Trophoblast cell (in vitro differentiated cells and primary cell): ENCODE measurements around the gene LRRC74A.

Experiments used
- DNase-seq, 2 donors: peaks; one replicate each; pipeline ENCODE4 v3.0.0-alpha.2; 2016
- H2AFZ ChIP-seq: 2 replicates; pipeline ENCODE4 v1.6.1; 2013; ENCODE audit warnings: low read length, moderate library complexity, mild to moderate bottlenecking; ENCODE audit not compliant: insufficient read depth, poor library complexity
- H2AK5ac ChIP-seq: 2 replicates; pipeline ENCODE4 v1.6.1; 2013; ENCODE audit warnings: mild to moderate bottlenecking, low read length
- H2BK120ac ChIP-seq: 2 replicates; pipeline ENCODE4 v1.6.1; 2013; ENCODE audit warnings: low read length, mild to moderate bottlenecking, moderate library complexity; ENCODE audit not compliant: insufficient read depth, poor library complexity
- H2BK12ac ChIP-seq: 2 replicates; pipeline ENCODE4 v1.6.1; 2013; ENCODE audit warnings: mild to moderate bottlenecking, low read length, moderate library complexity
- H2BK5ac ChIP-seq: 2 replicates; pipeline ENCODE4 v1.6.1; 2013; ENCODE audit warnings: low read length, low read depth, moderate library complexity, mild to moderate bottlenecking; ENCODE audit not compliant: poor library complexity
- H3K14ac ChIP-seq: 2 replicates; pipeline ENCODE4 v1.6.1; 2013; ENCODE audit warnings: mild to moderate bottlenecking, low read length
- H3K18ac ChIP-seq: 2 replicates; pipeline ENCODE4 v1.6.1; 2013; ENCODE audit warnings: mild to moderate bottlenecking, low read length
- H3K23ac ChIP-seq: 2 replicates; pipeline ENCODE4 v1.6.1; 2013; ENCODE audit warnings: low read length
- H3K27ac ChIP-seq: 2 replicates; pipeline ENCODE4 v1.5.1; 2013; ENCODE audit warnings: low read depth, mild to moderate bottlenecking, inconsistent platforms, low read length, moderate library complexity
- H3K27me3 ChIP-seq: 2 replicates; pipeline ENCODE4 v1.6.1; 2013; ENCODE audit warnings: inconsistent platforms, mild to moderate bottlenecking, low read length, moderate library complexity; ENCODE audit not compliant: insufficient read depth
- H3K36me3 ChIP-seq, 2 experiments: 1 replicate in 1 of 2; 2 replicates in 1 of 2; pipeline ENCODE4 v1.6.1; 2013; ENCODE audit warnings: low read length in 2 of 2, mild to moderate bottlenecking in 2 of 2, moderate library complexity in 1 of 2; ENCODE audit not compliant: insufficient read depth in 2 of 2, control insufficient read depth in 1 of 2
- H3K4ac ChIP-seq: 2 replicates; pipeline ENCODE4 v1.6.1; 2013; ENCODE audit warnings: low read depth, mild to moderate bottlenecking, low read length, moderate library complexity
- H3K4me1 ChIP-seq, 2 experiments: 1 replicate in 1 of 2; 2 replicates in 1 of 2; pipeline ENCODE4 v1.6.1; 2013; ENCODE audit warnings: low read length in 2 of 2, mild to moderate bottlenecking in 2 of 2, moderate library complexity in 1 of 2; ENCODE audit not compliant: insufficient read depth in 2 of 2, control insufficient read depth in 1 of 2
- H3K4me2 ChIP-seq: 2 replicates; pipeline ENCODE4 v1.6.1; 2013; ENCODE audit warnings: inconsistent platforms, mild to moderate bottlenecking, low read length, moderate library complexity
- H3K4me3 ChIP-seq: 2 replicates; pipeline ENCODE4 v1.5.1; 2013; ENCODE audit warnings: mild to moderate bottlenecking, low read depth, low read length, inconsistent platforms
- H3K79me1 ChIP-seq: one replicate; pipeline ENCODE4 v1.6.1; 2013; ENCODE audit warnings: low read length
- H3K79me2 ChIP-seq: 2 replicates; pipeline ENCODE4 v1.6.1; 2013; ENCODE audit warnings: low read length, mild to moderate bottlenecking; ENCODE audit not compliant: control insufficient read depth, insufficient read depth, poor library complexity
- H3K9ac ChIP-seq: 2 replicates; pipeline ENCODE4 v1.6.1; 2013; ENCODE audit warnings: mild to moderate bottlenecking, low read length
- H3K9me3 ChIP-seq: 2 replicates; pipeline ENCODE4 v1.6.1; 2013; ENCODE audit warnings: low read depth, mild to moderate bottlenecking, control low read depth, inconsistent platforms, low read length; ENCODE audit not compliant: insufficient read depth
- H4K12ac ChIP-seq: 2 replicates; pipeline ENCODE4 v1.6.1; 2013; ENCODE audit warnings: low read depth, mild to moderate bottlenecking, low read length, moderate library complexity
- H4K8ac ChIP-seq: 2 replicates; pipeline ENCODE4 v1.6.1; 2013; ENCODE audit warnings: low read depth, mild to moderate bottlenecking, low read length, moderate library complexity
- H4K91ac ChIP-seq: one replicate; pipeline ENCODE4 v1.6.1; 2013; ENCODE audit warnings: low read depth, mild to moderate bottlenecking, low read length, moderate library complexity
- WGBS: extraction: QIAGEN DNeasy Blood & Tissue Kit; methylation state at CpG from one replicate; pipeline ENCODE4 v1.1.7; 2013; ENCODE audit warnings: missing lambda C conversion rate; ENCODE audit not compliant: insufficient read length, insufficient coverage; ENCODE audit errors: extremely low coverage; 5-methylcytosine and 5-hydroxymethylcytosine counted together

The LRRC74A gene

GRCh38 chr14:76900682-76901081 lies 74.5 kb downstream of the LRRC74A start:
- no peak for DNase-seq
- Histone ChIP-seq H2AK5ac (no peak overlapping the region), H3K27ac (no peak overlapping the region), H3K23ac (no peak overlapping the region), H2AFZ (no peak overlapping the region), H3K4me1 (peaks cover 10% of the 10 kb centered on the region in 2 experiments), H3K4me2 (no peak overlapping the region), H3K9ac (no peak overlapping the region), H2BK5ac (no peak overlapping the region), H3K79me1 (no peaks in the 10 kb centered on the region), H2BK12ac (no peak overlapping the region), H4K8ac (no peak overlapping the region), H3K36me3 (no peaks in the 10 kb centered on the region), H3K9me3 (peaks cover 7% of the 10 kb centered on the region), H3K4ac (no peak overlapping the region), H3K14ac (no peak overlapping the region), H3K27me3 (no peaks in the 10 kb centered on the region), H3K4me3 (no peak overlapping the region), H4K12ac (no peak overlapping the region), H4K91ac (no peak overlapping the region), H3K18ac (no peak overlapping the region), H2BK120ac (no peak overlapping the region), H3K79me2 (no peaks in the 10 kb centered on the region)
- WGBS, result no CpG with 5 or more reads among the region's 4 CpGs

- no peaks in the 10 kb centered on the region for H3K79me1 ChIP-seq
- no peak for DNase-seq
- no peak overlapping the region for H4K8ac ChIP-seq
- H3K4ac ChIP-seq, result no peak overlapping the region
- H2AK5ac ChIP-seq, result no peak overlapping the region
- no peak overlapping the region for H2BK120ac ChIP-seq
- no peak overlapping the region for H4K12ac ChIP-seq
- no peak overlapping the region for H3K23ac ChIP-seq
- H3K14ac ChIP-seq, result no peak overlapping the region
- no peak overlapping the region for H3K4me2 ChIP-seq
- H3K27ac ChIP-seq, result no peak overlapping the region
- no CpG with 5 or more reads among the region's 6 CpGs for WGBS
- no peaks in the 10 kb centered on the region for H3K27me3 ChIP-seq
- no peak overlapping the region for H3K4me3 ChIP-seq
- no peak overlapping the region for H3K9ac ChIP-seq
- peaks cover 10% of the 10 kb centered on the region in 2 experiments for H3K4me1 ChIP-seq
- no peaks in the 10 kb centered on the region for H3K79me2 ChIP-seq
- H2AFZ ChIP-seq, result no peak overlapping the region
- no peak overlapping the region for H4K91ac ChIP-seq
- H3K36me3 ChIP-seq, result no peaks in the 10 kb centered on the region
- no peak overlapping the region for H2BK5ac ChIP-seq
- no peak overlapping the region for H3K18ac ChIP-seq
- no peak overlapping the region for H2BK12ac ChIP-seq
- peaks cover 7% of the 10 kb centered on the region for H3K9me3 ChIP-seq
Measured at GRCh38 chr14:76901171-76902055, 75.2 kb downstream of the LRRC74A start.

DNA sequence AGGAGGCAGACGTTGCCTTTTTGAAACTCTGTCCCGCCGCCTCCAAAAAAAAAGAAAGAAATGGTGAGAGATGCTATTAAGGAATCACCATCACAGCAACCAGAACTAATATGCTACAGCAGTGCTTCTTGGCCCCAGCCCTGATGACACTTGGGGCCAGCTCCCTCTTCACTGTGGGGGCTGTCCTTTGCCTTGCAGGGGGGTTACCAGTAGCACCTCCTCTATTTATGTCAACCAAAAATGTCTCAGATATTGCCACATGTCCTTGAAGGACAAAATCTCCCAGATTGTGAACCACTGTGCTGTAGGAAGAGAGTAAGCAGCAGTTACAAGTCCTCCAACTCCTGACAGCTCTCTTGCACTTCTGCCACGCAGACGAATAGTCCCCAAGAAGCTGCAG lies 76.4 kb downstream of the LRRC74A start:
- Histone ChIP-seq H4K12ac (no peak overlapping the region), H3K4me3 (no peak overlapping the region), H3K23ac (no peak overlapping the region), H3K79me1 (no peaks in the 10 kb centered on the region), H2AK5ac (no peak overlapping the region), H2AFZ (no peak overlapping the region), H3K18ac (no peak overlapping the region), H3K9ac (no peak overlapping the region), H4K91ac (no peak overlapping the region), H3K9me3 (peaks cover 7% of the 10 kb centered on the region), H3K4me1 (peaks cover 10% of the 10 kb centered on the region in 2 experiments), H2BK5ac (no peak overlapping the region), H3K27me3 (no peaks in the 10 kb centered on the region), H4K8ac (no peak overlapping the region), H3K4ac (no peak overlapping the region), H3K14ac (no peak overlapping the region), H3K27ac (no peak overlapping the region), H2BK12ac (no peak overlapping the region), H3K36me3 (no peaks in the 10 kb centered on the region), H3K4me2 (no peak overlapping the region), H2BK120ac (no peak overlapping the region), H3K79me2 (no peaks in the 10 kb centered on the region)
- DNase-seq, result no peak
- no CpG with 5 or more reads among the region's 5 CpGs for WGBS

DNA sequence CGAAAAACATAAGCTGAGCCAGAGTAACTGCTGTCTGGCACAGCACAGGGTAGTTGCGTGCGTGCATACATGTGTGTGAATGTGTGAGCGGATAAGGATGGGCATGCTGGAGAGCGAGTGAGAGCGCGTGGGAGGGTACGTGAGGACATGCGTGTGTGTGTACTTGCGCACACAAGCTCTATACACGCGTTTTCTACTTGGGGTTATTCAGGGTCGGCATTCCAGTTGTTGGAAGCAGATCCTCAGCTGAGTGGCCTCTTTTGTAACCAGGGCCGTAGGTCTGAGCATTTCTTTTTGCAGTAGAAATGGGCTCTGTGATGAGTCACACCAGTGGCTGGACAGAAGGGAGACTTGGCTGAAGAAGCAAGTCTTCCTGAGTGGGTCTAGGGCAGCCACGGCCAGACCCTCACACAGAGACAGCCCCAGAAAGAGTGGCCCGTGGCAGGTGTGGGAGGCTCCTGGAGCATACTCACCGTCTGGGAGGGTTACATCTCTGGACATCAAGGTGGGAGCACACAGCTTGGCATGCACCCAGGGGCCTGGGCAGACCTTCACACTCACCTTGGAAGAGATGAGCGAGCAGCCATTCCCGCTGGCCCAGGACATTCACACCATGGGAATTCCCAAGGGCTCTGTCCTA lies 78.0 kb downstream of the LRRC74A start:
- Histone ChIP-seq H3K27ac (no peak overlapping the region), H4K8ac (no peak overlapping the region), H3K79me2 (no peaks in the 10 kb centered on the region), H3K4ac (no peak overlapping the region), H3K14ac (no peak overlapping the region), H3K79me1 (no peaks in the 10 kb centered on the region), H3K9ac (no peak overlapping the region), H2AK5ac (no peak overlapping the region), H2BK120ac (no peak overlapping the region), H3K4me3 (no peak overlapping the region), H3K36me3 (no peaks in the 10 kb centered on the region), H4K12ac (no peak overlapping the region), H3K27me3 (no peaks in the 10 kb centered on the region), H3K18ac (no peak overlapping the region), H3K9me3 (peaks cover 7% of the 10 kb centered on the region), H4K91ac (no peak overlapping the region), H3K23ac (no peak overlapping the region), H2BK12ac (no peak overlapping the region), H3K4me1 (peaks cover 10% of the 10 kb centered on the region in 2 experiments), H2AFZ (no peak overlapping the region), H2BK5ac (no peak overlapping the region), H3K4me2 (no peak overlapping the region)
- WGBS, result no CpG with 5 or more reads among the region's 19 CpGs
- peak in 1 of 2 donors; percentile 37 for DNase-seq
